Measurements from ENCODE around the gene COMMD9. TPM values are rescaled to one million over a fixed set of nuclear protein-coding genes. Genes with fewer than 3 reads are reported as not detected.

The COMMD9 gene
- total RNA-seq, 2 experiments from 2014 or later, result 33.6 to 34.6 TPM

- Histone ChIP-seq H3K27me3 (ENCODE audit: control insufficient read depth in 1 of 2, insufficient read depth in 2 of 2, low read length in 2 of 2) (peaks cover 3 to 6% of the 10 kb centered on the region in 2 experiments), H3K27ac (ENCODE audit: low read depth in 1 of 2, low read length in 2 of 2) (no peak overlapping the region), H3K4me3 (ENCODE audit: low read length) (no peak overlapping the region), H3K9me3 (ENCODE audit: control insufficient read depth in 1 of 2, insufficient read depth in 1 of 2, low read length in 2 of 2) (no peaks in the 10 kb centered on the region), H3K36me3 (ENCODE audit: insufficient read depth, low read length) (no peaks in the 10 kb centered on the region), H3K4me1 (ENCODE audit: insufficient read depth, low read length) (peaks cover 2% of the 10 kb centered on the region)
- Mint-ChIP-seq H3K4me3 (no peak overlapping the region), H3K36me3 (ENCODE audit: low read depth) (peaks cover 7% of the 10 kb centered on the region), H3K27ac (no peak overlapping the region), H3K4me1 (ENCODE audit: low read depth) (no peaks in the 10 kb centered on the region), H3K9me3 (no peaks in the 10 kb centered on the region), H3K27me3 (peaks cover 28% of the 10 kb centered on the region)
- DNase-seq (no peak), ATAC-seq (ENCODE audit: poor library complexity) (no peak)
- POLR2A ChIA-PET, result no interaction called here
- CTCF ChIA-PET, result interaction anchor here (1.6 kb wide), 1 partner anchor 649 kb away, joined by 6 read pairs; no protein-coding TSS in a partner anchor
- intact Hi-C loops (cut with DNase I, micrococcal nuclease), result loop anchor here (5.0 to 10.0 kb wide), 2 partner anchors 443 to 1340 kb away; no protein-coding TSS in a partner anchor
- no peak for TF ChIP-seq CTCF (IDR thresholded peaks at IDR 0.05)
These were observed 24.3 kb downstream of the COMMD9 start for GRCh38 chr11:36264973-36265344.

GRCh38 chr11:36264011-36264972, 24.9 kb downstream of the COMMD9 start:
- H3K9me3 ChIP-seq (ENCODE audit: control insufficient read depth in 1 of 2, insufficient read depth in 1 of 2, low read length in 2 of 2), result no peaks in the 10 kb centered on the region
- H3K4me3 ChIP-seq (ENCODE audit: low read length), result no peak overlapping the region
- no peak for TF ChIP-seq CTCF (IDR thresholded peaks at IDR 0.05)
- Mint-ChIP-seq H3K4me3 (no peak overlapping the region), H3K27ac (no peak overlapping the region), H3K4me1 (ENCODE audit: low read depth) (no peaks in the 10 kb centered on the region), H3K27me3 (peaks cover 31% of the 10 kb centered on the region), H3K36me3 (ENCODE audit: low read depth) (peaks cover under 1% of the 10 kb centered on the region), H3K9me3 (no peaks in the 10 kb centered on the region)
- no peaks in the 10 kb centered on the region for H3K36me3 ChIP-seq (ENCODE audit: insufficient read depth, low read length)
- no peak overlapping the region for H3K27ac ChIP-seq (ENCODE audit: low read depth in 1 of 2, low read length in 2 of 2)
- ChIA-PET CTCF (no interaction called here), POLR2A (no interaction called here)
- intact Hi-C loops (cut with DNase I, micrococcal nuclease), result loop anchor here in 1 of 2 experiments (10.0 kb wide), 1 partner anchor 1339 kb away; no protein-coding TSS in a partner anchor
- ATAC-seq (ENCODE audit: poor library complexity) (no peak), DNase-seq (no peak)
- peaks cover 2% of the 10 kb centered on the region for H3K4me1 ChIP-seq (ENCODE audit: insufficient read depth, low read length)
- peaks cover 6 to 8% of the 10 kb centered on the region in 2 experiments for H3K27me3 ChIP-seq (ENCODE audit: control insufficient read depth in 1 of 2, insufficient read depth in 2 of 2, low read length in 2 of 2)

DNA sequence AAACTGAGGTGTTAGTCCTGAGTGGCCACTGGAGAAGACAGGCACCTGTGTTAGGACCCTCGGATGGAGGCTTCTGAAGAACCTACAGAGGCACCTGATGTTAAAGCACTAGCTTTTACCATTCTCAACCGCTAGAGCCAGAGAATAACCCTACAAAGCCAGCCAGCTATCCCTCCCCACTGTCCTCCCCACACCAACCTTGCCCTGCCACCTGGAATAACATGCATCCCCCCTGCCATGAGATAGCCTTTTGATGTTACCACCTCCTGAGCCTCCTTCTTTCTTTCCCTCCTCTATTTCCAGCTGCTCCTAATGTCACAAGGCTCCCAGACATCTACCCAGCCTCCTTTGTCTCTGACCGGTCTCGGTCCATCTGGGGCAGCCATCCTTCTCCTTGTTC, 28.1 kb downstream of the COMMD9 start:
- Histone ChIP-seq H3K4me3 (ENCODE audit: low read length) (no peak overlapping the region), H3K27ac (ENCODE audit: low read depth in 1 of 2, low read length in 2 of 2) (no peak overlapping the region), H3K36me3 (ENCODE audit: insufficient read depth, low read length) (no peaks in the 10 kb centered on the region), H3K9me3 (ENCODE audit: control insufficient read depth in 1 of 2, insufficient read depth in 1 of 2, low read length in 2 of 2) (no peaks in the 10 kb centered on the region), H3K27me3 (ENCODE audit: control insufficient read depth in 1 of 2, insufficient read depth in 2 of 2, low read length in 2 of 2) (peaks cover 6 to 23% of the 10 kb centered on the region in 2 experiments), H3K4me1 (ENCODE audit: insufficient read depth, low read length) (peaks cover 2% of the 10 kb centered on the region)
- Mint-ChIP-seq H3K4me1 (ENCODE audit: low read depth) (no peaks in the 10 kb centered on the region), H3K36me3 (ENCODE audit: low read depth) (no peaks in the 10 kb centered on the region), H3K9me3 (no peaks in the 10 kb centered on the region), H3K27ac (no peak overlapping the region), H3K4me3 (no peak overlapping the region), H3K27me3 (peaks cover 57% of the 10 kb centered on the region)
- ChIA-PET CTCF (no interaction called here), POLR2A (no interaction called here)
- no peak for DNase-seq
- ATAC-seq (ENCODE audit: poor library complexity), result no peak
- TF ChIP-seq CTCF (IDR thresholded peaks at IDR 0.05), result no peak
- intact Hi-C loops (cut with DNase I, micrococcal nuclease), result loop anchor here in 1 of 2 experiments (10.0 kb wide), 1 partner anchor 1336 kb away; no protein-coding TSS in a partner anchor
